PC-3 (cell line): ENCODE results near the gene TSHZ3.

Experiments
- CTCF ChIP-seq: fragments of 300-600 bp; sonication (generic); conservative IDR thresholded peaks from 2 replicates; pipeline ENCODE4 v1.5.1; 2017; ENCODE audit warnings: antibody characterized with exemption, low read depth, mild to moderate bottlenecking, low read length
- EZH2 ChIP-seq: fragments of 300-600 bp; sonication (generic); IDR thresholded peaks from one replicate; pipeline ENCODE4 v1.6.1; 2017; ENCODE audit warnings: antibody characterized with exemption, mild to moderate bottlenecking, low read length; ENCODE audit not compliant: unreplicated experiment

- TF ChIP-seq CTCF (no peak), EZH2 (no peak)
Observed at GRCh38 chr19:31378404-31378803, 29.2 kb upstream of the TSHZ3 start.
